Central memory CD4-positive, alpha-beta T cell (primary cell): ENCODE data around the gene MRPL53.
A peak's percentile ranks its signal among the peaks of the same experiment; 100 is the strongest.
"Not testable (repeated sequence)": the region's sequence is repeated elsewhere in the genome, so short reads cannot be mapped to it uniquely, and the experiment has no call there.

Source experiments
- DNase-seq: peaks from one replicate; pipeline ENCODE4 v3.0.0; 2022

Gene MRPL53

DNA sequence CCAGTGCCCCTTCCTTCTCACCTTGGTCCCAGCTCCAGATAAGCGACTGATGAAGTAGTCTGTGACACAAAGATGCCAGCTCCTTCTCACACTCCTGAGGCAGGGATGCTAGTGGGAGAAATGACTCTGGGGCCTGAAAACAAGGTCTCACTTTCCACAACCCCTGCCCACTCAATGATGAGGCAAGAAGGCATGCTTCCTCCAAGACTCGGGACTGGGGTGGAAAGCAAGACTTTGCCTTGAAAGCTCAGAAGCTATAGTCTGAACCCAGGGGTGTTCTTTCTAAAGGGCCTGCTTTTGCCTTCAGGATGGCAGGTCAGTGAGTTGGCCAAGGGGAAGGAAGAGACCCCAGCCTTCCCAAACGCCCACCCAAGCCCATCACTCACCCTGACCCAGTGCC is 9.0 kb upstream of the MRPL53 start:
- no peak for DNase-seq

DNA sequence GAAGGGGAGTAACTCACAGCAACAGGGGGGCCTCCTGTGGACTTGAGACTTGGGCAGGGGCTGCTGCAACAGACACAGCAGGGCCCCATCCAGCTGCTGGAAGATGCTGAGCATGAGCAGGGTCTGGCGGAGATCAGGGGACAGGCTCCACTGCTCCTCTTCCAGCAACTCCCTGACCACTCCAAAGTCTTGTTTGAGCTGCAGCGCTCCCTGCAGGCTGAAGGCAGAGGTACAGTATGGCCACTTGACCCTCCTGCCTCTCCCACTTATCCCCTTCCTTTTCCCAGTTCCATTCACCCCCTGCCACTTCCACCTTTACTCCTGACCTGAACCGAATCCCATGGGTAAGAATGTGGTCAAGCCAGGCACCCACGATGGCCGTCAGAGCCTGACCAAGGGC is 2.4 kb upstream of the MRPL53 start:
- DNase-seq = no peak

DNA sequence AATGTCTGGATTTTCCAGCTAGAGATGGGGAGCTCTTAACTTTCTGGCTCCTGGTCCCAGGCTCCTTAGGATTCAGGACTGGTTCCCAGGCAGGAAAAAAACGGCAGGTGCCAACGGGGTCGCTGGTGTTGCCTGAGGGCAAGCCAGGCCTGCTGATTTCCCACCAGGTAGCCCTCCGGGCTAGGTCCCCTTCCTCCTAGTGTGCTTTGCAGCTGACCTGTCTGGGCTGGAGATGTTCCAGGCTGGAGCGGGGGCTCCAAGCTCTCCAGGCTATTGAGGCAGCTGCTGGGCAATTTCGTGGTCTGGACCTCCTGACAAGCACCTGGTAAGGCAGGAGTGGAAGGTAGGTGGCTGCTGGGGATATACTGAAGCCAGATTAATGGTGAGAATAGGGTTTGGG is 2.0 kb upstream of the MRPL53 start:
- DNase-seq = no peak

DNA sequence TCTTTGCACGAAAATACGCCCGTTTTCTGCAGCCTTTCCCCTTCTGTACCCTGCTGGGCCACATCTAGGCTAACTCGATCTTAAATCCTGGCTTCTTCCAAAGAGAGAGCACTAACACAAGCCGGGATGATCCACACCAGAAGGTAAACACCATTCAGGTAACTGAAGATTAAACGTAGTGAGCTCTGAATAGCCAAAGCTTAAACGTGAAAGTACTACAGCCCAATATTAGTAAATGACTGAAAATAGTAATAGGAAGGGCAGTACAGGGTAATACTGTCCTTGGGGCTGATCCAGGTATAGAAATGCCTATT is 422 bp upstream of the MRPL53 start:
- no peak for DNase-seq

DNA sequence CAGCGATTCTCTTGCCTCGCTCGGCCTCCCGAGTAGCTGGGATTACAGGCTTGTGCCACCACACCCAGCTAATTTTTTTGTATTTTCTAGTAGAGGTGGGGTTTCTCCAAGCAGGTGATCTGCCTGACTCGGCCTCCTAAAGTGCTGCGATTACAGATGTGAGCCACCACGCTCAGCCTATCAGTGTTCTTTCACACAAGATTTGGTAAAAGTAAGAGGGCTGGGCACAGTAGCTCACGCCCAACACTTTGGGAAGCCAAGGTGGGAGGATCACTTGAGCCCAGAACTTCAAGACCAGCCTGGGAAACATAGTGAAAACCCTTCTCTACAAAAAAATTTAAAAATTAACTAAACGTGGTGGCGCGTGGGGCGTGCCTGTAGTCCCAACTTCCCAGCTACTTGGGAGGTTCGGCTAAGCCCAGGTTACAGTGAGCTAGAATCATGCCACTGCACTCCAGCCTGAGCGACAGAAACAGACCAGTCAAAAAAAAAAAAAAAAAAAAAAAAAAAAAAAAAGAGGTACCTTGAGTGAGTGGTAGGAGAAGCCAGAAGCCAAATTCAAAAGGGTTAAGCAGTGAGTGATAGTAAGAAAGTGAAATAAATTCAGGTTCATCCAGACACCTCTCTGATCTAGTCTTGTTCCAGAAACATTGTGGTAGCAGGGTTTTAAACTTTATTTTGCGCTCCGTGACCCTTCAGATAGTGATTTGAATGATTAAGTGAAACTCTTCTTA is 981 bp downstream of the MRPL53 start:
- DNase-seq = peak; percentile 7

DNA sequence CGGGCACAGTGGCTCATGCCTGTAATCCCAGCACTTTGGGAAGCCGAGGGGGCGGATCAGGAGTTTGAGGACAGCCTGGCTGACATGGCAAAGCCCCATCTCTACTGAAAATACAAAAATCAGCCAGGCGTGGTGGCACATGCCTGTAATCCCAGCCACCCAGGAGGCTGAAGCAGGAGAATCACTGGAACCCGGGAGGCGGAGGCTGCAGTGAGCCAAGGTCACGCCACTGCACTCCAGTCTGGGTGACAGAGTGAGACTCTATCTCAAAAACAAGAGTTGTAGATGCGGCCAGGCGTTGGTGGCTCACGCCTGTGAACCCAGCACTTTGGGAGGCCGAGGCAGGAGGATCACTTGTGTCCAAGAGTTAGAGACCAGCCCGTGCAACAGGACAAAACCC is 1.7 kb downstream of the MRPL53 start:
- DNase-seq = not testable (repeated sequence)

DNA sequence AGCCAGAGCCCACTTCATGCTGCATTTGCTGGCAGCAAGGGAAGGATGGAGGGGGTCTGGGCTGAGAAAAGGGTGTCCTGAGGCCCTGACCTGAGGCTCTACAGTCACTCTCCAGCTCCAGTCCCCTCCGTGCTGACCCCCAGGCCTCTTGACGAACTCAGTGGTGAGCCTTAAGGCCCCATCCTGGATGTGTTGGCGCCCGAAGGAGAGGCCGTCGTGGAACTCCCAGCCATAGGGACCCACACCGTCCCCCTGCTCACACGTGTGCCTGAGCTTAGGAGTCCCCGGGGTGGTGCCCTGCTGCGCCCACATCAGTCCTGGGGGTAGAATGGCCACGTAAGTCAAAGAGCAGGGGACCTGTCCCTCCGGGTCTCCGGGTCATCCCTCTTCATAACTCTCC is 8.1 kb downstream of the MRPL53 start:
- DNase-seq = no peak

DNA sequence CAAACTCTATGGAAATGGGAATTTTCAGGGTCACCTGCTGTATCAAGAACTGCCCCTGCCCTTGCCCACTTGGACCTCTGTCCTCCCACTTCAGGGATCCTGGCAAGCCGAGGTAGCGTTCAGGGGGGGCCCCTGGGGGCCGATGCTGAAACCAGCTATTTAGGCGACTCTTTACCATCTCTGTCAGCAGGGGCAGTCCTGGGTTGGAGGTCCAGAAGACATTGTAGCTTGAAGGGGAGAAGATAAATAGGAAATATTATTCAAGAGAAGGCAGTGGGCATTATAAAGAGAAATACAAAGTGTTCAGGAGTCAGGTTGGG is 9.7 kb downstream of the MRPL53 start:
- DNase-seq = no peak

DNA sequence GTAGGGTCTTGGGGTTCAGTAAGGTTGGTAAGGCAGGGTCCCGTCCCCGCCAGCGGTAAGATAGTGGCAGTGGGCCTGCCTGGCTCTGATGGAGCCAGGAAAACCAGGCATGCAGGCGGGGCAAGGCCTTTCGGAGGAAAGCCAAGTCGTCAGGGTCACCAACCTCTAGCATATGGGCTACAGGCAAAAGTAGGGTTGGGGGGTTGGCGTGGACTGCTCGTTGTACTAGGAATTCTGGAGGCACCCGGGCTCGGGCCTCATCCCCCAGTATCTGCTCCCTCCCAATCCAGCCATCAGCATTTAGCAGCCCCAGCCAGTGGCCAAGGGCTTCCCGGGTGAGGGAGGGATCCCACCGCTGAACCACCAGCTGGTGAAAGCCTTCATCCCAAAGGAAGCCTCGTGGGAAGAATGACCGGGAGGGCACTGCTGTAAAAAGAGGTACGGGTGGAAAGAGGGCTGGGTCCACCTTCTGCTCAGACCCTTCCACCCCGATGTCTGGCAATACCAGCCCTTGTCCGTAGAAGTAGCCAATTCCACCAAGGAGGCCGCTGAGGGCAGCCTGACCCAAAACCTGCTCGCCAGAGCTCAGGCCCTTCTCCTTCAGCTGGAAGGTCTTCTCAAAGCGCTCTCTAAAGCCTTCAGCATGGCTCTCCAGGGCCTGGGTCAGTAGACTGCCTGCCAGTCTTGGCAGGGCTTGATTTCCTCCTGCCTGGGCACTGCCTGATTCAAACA is 10.3 kb downstream of the MRPL53 start:
- no peak for DNase-seq

DNA sequence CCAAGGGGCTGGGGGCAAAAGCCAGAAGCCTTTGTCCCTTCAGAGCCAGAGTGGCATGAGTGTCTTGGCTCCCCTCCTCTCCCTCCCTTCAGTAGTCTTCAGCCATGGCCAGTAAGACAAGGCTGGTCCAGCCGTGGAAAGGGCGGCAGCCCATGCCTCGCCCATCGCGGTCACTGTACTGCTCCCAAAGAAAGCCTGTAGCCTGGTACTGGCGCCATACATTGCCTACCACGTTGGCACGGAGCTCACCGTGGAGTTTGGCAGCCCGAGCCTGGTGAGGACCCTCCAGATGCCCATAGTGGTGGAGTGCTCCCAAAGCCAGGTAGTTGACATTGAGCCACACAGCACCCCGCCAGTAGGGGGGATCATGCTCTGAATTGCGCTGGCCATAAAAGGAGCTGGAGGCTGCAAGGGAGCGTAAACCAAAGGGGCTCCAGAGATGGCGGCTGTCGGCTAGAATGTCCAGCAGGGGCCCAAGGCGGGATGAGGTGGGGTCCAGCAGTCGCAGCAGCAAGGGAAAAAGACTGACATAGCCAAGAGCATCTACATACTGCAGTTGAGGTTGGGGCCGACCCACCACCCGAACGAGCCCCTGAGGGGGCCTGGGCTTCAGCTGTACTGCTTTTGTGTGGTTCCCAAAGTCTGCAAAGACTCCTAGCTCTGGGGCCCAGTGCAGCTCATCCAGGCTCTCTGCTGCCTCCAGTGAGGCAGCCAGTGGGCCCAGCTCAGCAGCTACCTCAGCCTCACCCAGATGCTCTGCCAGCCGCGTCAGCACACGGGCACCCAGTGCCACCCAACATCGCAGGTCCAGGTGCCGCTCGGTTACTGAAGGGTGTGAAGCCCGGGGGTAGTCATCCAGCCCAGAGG is 11.1 kb downstream of the MRPL53 start:
- no peak for DNase-seq

DNA sequence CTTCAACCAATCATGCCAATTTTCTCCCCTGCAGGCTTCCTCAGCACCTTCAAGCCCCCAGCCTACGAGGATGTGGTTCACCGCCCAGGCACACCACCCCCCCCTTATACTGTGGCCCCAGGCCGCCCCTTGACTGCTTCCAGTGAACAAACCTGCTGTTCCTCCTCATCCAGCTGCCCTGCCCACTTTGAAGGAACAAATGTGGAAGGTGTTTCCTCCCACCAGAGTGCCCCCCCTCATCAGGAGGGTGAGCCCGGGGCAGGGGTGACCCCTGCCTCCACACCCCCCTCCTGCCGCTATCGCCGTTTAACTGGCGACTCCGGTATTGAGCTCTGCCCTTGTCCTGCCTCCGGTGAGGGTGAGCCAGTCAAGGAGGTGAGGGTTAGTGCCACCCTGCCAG is 12.3 kb downstream of the MRPL53 start:
- DNase-seq = not testable (repeated sequence)

DNA sequence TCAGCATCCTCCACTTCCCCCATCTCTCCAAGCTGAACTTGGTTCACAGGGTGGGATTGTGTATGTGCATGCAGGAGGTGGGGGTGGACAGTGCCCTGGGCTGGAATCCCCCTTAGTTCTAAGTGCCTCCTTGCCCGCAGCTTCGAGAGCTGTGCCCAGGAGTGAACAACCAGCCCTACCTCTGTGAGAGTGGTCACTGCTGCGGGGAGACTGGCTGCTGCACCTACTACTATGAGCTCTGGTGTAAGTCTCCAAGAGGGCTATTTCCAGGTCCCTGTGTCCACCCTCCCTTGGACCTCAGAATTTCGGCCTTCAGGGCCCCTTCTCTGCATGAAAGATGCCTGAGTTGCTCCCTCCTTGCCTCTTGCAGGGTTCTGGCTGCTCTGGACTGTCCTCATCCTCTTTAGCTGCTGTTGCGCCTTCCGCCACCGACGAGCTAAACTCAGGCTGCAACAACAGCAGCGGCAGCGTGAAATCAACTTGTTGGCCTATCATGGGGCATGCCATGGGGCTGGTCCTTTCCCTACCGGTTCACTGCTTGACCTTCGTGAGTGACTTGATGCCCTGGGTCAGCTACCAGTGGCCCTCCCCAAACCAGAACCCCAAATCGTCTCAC is 12.9 kb downstream of the MRPL53 start:
- not testable (repeated sequence) for DNase-seq

DNA sequence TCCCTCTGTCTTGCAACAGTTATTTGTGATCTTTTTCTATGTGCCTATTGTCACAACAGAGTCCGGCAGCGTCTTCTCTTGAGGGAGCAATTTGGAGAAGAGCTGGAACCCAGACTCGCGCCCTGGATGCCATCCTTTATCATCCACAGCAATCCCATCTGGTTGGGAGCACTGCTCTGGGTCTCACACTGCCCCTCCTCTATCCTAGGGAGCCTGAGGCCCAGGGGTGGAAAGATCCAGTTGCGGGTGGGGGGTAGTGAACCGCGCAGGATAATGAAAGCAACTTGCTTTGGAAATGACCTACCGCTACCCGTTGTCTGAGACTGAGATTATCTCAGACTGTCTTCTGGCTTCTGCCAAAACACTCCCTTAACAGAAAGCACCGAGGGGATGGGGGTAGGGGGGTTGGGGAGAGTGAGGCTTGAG is 13.5 kb downstream of the MRPL53 start:
- no peak for DNase-seq

DNA sequence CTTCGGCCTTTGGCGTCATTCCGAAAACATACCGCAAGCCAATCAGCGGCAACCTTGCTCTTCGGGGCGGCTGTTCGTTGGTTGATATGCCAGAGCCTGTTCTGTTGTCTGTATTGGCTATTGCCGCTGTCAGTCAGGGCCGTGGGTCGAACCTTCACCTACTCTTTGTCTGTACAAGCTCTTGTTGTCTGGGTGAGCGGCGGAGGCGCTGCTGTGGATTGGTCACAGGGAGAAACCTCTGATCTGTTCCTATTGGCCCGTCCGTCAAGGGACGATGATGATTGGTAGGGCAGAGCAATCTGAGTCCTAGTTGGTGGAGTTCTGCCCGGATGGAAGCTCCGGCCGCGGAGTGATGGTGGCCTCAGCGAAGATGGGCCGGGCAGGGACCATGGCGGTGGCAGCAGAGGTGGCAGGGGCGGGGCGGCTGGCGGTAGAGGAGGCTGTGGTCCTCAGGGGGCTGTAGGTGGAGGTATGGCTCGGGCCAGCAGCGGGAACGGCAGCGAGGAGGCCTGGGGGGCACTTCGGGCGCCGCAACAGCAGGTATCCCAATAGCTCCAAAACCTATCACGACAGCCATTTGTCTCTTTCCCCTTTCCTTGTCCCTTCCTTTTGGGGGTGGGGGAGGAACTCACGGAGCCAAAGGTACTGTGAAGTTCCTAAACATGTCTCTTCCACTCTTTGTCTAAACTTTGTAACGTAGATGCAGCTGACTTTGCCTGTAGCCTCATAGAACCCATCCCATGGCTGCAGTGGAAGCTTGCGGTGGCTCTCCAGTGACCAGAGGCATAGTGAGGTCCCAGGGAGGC is 14.1 kb downstream of the MRPL53 start, which contains the start of gene WBP1:
Gene WBP1, plus strand, starts transcription at position 307 of the 806 bp plus-strand sequence. Its CDS starts 165 bp downstream, at position 472.
- DNase-seq = peak; percentile 100

DNA sequence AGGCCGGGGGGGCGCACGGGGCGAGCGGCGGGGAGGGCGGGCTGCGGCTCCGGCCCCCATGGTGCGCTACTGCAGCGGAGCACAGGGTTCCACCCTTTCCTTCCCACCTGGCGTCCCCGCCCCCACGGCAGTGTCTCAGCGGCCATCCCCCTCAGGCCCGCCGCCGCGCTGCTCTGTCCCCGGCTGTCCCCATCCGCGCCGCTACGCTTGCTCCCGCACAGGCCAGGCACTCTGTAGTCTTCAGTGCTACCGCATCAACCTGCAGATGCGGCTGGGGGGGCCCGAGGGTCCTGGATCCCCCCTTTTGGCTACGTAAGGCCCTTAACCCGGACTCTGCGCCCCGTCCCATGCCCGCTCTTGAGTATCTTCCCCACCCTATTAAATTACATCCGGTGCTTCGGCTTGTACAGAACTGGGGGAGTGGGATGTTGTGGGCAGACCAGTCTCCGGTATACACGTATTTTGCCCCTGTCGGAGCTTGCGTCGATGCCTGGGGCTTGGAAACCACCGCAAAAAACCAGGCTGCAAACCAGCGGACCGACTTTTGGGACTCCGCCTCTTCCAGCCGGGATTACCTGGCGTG is 14.8 kb downstream of the MRPL53 start:
- peak; percentile 79 for DNase-seq

DNA sequence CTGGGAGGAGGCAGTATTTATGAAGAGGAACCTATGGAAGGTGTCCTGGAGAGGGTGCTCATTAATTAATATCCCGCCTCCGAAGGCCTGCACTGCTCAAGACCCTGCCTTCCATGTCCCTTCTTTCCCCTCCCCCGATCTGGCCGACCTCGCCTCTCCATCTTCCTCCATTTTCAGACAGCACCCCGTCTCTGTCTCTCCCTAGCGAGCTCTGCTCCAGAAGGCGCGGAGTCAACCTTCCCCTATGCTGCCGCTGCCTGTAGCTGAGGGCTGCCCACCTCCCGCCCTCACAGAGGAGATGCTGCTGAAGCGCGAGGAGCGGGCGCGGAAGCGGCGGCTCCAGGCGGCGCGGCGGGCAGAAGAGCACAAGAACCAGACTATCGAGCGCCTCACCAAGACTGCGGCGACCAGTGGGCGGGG is 15.3 kb downstream of the MRPL53 start:
- no peak for DNase-seq

DNA sequence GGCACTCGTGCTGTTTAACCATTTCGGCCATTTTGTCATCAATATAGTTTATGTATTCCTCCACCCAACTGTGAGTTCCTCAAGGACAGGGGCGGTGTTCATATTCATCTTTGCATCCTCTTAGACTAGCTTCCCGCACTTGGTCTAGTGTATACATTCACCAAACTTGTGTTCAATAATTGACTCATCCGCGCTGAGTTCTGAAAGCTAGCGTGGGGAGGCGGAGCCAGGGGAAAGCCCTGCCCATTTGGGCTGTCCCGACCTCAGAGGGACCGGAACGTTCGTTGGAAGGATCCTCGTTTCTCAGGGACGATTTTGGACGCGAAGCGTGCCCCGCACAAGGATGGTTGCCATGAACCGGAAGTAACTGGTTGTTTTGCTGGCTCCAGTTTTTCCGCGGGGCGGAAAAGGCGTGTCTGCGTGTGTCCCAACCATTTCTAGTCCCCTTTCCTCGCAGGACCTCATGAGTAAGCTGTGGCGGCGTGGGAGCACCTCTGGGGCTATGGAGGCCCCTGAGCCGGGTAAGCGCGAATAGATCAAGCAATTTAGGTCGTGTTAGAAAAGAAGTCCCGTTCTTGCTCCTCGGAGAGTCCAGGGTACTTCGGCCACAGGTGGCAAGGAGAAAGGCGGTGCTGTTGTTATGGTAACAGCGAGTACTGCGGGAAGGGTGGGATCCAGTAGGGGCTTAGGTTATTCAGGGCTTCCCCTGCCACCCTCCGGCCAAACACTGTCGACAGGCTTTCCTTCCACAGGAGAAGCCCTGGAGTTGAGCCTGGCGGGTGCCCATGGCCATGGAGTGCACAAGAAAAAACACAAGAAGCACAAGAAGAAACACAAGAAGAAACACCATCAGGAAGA is 17.6 kb downstream of the MRPL53 start, which contains the start of gene INO80B:
Gene INO80B, plus strand, starts transcription at position 434 of the 858 bp plus-strand sequence. Its CDS starts 30 bp downstream, at position 464.
- DNase-seq = peak; percentile 97

DNA sequence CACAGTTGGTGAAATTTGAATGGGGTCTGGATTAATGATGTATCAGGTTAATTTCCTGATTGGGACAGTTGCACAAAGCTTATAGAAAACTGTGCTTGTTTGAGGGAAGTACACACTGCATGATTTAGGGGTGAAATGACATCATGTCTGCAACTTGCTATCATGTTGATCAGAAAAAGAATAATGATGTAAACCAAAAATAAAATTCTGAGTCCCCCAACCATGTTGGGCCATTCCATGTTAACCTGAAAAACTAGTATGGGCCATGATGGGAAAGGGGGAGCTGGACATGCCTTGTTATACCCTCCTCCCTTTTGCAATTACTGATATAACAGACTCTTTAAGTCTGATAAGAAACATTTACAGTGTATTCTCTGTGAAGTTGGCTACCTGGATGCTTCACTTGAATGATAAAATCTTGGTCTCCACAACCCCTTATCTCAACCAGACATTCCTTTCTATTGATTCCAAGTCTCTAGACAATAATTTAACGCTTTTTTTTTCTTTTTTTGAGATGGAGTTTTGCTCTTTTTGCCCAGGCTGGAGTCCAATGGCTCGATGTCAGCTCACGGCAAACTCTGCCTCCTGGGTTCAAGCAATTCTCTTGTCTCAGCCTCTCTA is 21.8 kb downstream of the MRPL53 start:
- no peak for DNase-seq

DNA sequence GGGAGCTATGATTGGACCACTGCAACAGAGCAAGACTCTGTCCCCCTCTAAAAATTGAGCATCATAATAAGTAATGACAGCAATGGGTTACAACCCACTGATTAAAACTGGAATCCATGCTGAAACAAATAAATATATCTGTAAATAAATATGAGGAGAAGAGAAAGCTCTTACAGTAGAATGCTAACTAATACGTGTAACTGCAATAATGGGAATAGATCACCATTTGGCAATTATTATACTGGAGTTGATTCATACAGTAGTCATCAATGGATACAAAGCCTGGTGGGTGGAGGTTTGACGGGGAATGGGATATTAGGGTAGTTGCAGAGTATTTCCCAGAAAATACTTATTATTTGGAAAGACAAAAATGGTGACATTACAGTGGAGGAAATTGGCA is 23.7 kb downstream of the MRPL53 start:
- no peak for DNase-seq
